HG02610 (cell line): ENCODE measurements around the gene LGALS12.
"Not testable (repeated sequence)": the region's sequence is repeated elsewhere in the genome, so short reads cannot be mapped to it uniquely, and the experiment has no call there.

ENCODE experiments used
- ATAC-seq: cut with Tn5 transposase; IDR thresholded peaks from one replicate; pipeline ENCODE4 v1.9.1; 2021; ENCODE audit warnings: mild to moderate bottlenecking, moderate library complexity; ENCODE audit not compliant: unreplicated experiment

LGALS12 gene

DNA sequence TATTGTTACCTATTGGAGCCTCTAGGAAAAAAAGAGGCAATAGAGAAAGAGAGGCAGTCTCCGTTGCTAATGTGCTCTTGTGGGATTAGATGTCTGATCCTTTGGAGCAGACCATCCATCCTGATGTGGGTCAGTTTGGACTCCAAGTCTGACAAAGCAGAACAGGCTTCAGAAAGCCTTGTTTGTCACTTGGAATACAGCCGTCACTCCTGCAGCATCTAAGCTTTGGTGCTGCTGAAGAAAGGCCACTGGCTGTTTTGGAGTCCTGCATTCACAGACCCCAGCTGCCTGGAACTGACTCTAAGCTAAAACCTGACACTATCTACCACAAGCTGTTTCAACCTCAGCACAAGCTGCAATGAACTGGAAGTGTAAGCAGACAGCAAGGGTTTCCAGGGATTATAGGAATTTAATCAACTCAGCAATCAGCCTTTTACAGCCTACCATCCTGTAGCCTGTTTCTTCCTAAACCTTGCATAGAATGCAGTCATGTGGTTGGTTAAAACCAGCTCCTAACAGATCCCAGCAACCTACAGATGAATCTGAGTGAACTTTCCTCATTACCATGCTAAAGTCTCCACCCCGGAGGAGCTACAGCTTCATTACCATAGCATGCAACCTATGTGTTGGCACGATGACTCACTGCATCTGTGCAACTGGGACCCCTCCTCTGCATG is 27.1 kb downstream of the LGALS12 start:
- no peak for ATAC-seq

DNA sequence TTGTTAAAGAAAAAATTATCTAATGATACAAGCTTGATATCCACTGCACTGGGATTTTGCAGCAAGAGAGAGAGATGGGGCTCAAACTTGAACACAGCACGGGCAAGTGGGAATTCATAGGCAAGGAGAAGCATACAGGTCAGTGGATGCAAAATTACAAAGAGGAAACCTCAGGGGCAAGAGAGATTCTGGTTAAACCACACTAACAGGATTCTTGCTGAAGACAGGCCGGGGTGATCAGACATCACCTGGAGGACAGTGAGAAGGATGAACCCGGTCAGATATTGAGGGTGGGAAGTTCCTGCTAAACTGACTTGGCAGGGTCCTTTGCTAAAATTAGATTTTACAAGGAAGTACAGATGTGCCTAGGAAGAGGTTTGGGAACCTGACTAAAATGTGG is 28.2 kb downstream of the LGALS12 start:
- no peak for ATAC-seq

DNA sequence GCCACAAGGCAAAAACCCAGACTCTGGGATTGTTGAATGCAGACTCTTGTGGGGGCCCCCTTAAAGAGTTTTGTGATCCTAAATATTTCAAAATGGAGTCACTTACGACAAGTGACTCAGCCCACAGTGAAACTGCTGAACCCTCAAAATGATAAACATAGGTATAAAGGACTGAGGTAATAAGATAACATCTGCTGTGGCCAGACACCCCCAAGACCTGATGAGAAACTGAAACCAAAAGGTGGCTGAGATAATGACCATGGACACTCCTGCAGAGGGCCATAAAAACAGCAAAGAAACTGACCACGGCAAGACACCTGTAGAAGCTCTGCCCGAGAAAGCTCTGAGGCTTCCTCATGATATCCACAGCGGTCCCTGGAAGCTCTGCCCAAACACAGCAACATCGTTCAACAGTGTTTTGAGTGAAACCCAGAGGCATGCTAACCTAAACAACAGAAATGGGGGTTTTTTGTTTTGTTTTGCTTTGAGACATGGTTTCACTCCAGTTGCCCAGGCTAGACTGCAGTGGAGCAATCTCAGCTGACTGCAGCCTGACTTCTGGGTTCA is 29.1 kb downstream of the LGALS12 start:
- ATAC-seq, result peak; percentile 45

DNA sequence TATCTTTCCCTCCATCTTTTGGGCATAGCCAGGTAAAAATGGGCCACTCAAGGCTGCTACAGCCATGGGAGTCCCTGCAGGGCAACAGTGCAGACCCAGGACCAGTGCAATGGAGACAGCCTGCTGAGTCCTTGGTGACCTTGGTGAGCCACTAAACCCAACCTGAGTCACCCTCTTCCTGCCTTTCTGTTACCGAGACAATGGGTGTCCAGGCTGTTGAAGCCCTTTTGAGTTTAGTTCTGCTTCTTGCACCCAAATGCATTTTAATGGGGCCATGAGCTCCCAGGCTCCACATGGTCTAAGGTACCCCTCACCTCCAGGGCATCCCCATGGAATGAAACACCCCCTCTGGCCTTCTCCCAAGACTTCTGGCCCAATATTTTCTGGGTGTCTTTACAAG is 29.9 kb downstream of the LGALS12 start:
- ATAC-seq, result no peak

DNA sequence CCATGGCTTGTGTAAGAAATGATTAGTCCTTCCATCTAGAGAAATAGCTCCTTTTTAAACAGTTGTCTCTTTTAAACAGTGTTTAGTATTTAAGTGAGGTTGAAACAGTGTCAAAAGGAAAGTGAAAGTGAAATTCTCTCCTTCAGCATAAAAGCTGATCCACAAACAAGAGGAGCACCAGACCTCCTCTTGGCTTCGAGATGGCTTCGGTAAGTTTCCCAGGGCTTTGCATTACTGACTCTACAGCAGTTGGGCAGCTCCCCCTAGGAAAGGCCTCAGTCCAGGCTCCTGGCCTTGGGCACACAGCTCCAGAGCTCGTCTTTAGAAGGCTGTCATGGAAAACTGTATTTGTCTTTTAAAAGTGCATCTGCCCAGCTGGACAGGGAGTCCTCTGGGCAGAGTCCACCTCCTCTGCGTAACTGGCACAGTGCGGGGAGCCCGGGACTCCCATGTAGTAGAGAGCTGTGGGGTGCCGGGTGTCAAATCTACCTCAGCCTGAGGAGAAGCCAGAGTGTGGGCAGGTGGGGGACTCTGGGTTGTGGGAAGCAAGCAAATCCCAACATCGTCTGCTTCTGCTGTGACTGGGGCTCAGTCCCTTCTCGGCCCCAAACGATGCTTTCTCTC is 30.9 kb downstream of the LGALS12 start, which contains the start of gene PLAAT4:
PLAAT4 (plus strand) TSS at position 140 of the 624 bp plus-strand sequence; CDS start at position 201, 61 bp downstream.
- ATAC-seq, result peak; percentile 37

DNA sequence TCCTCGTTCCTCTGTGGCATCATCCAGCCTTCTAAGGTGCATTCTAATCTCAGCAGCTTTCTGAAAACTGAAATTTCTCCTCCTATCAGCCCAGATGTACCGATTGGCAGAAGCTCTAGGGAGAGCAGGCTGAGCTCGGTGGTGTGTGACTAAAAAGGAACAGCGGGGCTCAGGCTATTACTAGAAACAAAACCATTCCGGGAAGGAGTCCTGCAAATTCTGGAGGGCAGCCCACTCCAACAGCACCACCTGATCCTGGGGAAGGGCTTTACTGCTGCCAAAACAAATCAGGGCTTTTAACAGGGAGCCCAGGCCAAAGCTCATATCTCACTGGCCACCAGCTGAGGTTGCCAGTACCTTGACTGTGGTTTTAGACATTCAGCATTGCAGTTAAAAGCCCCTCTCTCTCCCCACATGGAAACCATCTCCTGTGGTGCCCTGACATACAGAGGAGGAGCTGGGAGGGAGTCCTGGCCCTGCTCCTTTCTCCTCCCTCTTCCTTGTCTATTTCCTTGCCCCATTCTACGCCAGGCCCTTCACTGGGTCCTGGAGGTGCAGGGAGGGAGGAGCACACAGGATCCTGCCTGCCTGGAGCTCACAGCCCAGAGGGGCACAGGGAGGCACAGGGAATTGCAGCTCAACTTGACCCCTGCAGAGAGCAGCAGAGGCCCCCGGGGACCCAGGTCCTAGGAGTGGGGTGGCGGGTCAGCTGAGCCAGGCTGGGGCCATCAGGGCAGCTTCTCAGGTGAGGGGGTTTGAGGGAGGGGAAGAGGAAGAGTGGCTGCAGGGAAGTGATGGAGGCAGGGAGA is 31.6 kb downstream of the LGALS12 start:
- no peak for ATAC-seq

DNA sequence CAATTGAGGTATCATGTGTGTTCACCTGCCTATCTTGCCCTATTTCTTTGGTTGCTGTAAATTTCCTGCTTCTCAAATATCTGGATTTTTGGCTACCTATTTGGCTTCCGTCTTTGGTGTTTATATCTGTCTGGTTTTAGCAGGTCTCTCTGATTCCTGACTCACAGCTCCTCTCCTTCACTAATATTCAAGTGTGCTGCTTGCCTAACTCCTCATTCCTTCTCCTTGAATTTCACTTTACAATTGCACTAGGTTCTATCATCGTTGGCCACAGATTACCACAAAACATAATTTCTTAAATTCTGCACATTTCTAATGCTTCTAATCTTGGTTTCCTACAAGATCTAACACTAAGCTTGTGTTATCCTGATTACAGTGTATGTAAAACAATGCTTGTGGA is 36.6 kb downstream of the LGALS12 start:
- ATAC-seq, result not testable (repeated sequence)

DNA sequence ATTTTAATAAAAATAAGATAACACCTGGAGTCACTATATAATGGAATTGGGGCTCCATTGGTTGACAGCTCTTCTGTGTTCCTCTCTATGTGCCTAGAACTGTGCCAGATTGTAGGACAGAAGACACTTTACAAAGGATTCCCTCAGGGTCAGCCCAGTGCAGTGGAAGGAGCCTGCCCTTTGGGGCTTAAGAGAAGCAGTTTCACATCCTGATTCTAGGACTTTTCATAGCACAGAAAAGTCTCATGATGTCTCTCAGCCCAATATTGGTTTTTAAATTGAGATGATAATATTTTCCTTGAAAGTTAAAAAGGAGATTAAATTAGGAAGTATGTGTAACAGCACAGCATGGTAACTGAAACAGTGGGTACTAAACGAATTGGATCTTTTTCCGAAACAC is 37.8 kb downstream of the LGALS12 start:
- ATAC-seq, result no peak

DNA sequence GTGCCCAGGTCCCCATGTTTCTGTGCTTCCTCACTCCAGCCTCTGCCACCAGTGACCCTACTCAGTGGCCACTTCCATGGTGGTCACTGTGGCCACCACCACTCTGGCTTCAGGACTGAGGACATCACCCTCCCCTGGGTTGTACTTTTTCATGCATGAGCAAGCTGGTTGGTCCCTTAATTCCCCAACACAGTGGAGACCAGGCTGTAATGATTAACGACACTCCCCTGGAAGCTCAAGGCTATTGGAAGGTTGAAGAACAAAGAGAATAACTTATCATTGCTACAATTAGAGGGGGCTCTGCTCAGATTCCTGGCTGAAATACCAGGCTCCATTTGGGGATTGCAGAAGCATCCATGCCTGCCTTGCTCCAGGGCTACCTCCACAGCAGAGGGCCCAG is 41.2 kb downstream of the LGALS12 start:
- no peak for ATAC-seq

DNA sequence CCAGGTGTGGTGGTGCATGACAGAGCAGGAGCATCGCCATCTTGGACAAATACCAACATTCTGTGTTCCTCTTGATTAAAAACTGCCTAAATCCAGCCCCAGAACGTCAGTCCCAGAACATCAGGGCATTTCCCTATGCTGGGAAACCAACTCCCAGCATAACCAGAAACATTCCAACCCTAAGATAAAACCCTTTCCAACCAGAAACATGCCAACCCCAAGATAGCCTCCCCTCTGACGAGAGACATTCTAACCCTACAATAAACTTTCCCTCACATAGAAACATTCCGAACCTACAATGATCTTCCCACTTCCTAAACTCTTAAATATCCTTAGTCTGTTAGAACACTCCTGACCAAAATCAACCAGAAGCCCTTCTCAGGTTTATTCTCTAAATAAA is 42.3 kb downstream of the LGALS12 start:
- ATAC-seq, result no peak

DNA sequence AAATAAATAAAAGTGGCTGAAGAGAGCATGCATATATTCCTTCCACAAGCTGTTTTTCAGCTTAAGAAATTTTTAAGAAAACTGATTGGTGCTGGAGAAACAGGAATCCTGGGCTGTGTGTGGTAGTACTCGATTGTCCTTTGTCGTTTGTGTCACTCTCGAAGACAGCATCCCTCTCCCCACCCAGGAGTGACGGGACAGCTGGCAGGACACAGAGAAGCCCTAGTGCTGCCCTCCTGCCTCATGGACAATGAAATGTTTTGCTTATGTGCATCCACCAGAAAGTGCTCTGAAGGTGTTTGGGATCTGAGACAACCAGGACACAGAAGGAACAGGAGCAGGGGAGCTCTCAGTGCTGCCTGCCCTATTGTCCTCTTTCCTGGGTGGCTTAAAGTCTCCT is 43.5 kb downstream of the LGALS12 start:
- ATAC-seq, result no peak

DNA sequence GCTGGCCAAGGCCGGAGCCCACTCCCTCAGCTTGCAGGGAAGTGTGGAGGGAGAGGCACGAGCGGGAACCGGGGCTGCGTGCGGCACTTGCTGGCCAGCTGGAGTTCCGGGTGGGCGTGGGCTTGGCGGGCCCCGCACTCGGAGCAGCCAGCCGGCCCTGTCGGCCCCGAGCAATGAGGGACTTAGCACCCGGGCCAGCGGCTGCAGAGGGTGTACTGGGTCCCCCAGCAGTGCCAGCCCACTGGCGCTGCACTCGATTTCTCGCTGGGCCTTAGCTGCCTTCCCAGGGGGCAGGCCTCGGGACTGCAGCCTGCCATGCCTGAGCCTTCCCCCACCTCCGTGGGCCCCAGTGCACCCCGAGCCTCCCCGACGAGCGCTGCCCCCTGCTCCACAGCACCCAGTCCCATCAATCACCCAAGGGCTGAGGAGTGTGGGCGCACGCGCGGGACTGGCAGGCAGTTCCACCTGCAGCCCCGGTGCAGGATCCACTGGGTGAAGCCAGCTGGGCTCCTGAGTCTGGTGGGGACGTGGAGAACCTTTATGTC is 44.3 kb downstream of the LGALS12 start:
- ATAC-seq, result not testable (repeated sequence)

DNA sequence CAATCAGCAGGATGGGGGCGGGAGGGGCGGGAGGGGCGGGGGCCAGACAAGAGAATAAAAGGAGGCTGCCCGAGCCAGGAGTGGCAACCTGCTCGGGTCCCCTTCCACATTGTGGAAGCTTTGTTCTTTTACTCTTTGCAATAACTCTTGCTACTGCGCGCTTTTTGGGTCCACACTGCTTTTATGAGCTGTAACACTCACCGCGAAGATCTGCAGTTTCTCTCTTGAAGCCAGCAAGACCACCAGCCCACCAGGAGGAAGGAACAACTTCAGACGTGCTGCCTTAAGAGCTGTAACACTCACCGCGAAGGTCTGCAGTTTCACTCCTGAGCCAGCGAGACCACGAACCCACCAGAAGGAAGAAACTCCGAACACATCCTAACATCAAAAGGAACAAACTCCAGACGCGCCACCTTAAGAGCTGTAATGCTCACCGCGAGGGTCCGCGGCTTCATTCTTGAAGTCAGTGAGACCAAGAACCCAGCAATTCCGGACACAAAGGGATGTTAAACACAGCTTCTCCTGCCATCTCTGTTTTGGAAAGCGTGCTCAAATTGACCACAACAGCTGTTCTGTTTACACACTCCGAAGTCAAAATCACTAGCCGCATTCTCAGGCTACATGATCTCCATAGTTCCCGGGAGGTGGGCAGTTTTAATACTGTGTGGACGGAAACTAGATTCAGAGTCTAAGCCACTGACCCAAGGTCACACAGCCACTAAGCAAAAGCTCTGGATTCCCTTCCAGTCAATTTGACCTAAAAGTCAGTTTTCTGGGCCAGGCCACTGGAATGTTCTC is 45.4 kb downstream of the LGALS12 start:
- no peak for ATAC-seq

DNA sequence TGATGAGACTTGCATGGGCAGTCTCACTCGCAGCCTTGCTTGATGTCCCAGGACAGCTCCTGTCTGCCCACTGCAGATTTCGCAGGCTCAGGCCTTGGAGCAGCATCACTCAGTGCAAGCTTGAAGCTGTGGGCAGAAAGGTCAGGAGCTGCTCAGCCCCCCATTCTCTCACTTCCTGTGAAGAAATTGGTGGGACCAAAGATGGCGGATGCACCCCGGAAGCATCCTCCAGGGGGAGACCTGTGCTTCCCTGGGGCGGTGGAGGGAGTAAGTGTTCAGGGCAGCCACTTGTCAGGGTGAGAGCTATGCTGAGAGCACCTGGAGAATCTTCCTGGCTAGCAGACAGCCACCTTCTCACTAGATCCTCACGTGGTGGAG is 46.0 kb downstream of the LGALS12 start:
- no peak for ATAC-seq

DNA sequence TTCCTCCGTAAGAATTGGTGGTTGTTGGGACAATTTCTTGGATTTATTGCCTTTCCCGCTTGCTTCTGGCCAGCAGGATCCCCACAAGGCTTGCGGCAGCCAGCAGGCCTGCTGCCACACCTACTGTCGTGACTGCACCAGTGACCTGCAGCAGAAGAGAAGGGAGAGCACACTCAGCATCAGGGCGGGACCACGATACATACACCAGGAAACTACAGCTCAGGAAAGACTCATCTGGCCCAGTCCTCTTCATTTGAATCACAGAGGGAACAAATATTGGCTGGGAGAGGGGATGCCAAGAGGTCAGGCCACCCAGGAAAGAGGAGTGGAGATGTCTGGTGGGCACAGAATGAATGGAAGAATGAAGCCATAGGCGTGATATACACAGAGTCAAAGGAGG is 47.0 kb downstream of the LGALS12 start:
- no peak for ATAC-seq

DNA sequence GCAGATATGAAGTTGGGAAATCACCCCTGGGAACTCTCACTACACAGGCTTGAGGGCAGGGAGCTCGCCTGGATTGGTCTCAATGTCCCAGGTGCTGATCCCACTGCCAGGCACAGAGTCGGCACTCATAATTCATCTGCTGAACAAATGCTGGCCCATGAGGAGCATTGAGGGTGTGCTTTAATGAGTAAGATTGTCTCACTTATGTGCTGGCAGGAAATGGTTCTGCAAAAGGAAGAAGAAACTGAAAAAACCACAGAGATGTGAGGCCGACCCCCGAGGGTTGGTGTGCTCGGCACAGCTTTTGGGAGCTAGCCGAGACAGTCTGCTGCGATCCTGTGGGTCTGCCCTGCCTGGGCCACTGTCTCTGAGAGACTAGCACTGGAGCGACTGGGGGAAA is 47.9 kb downstream of the LGALS12 start:
- peak; percentile 69 for ATAC-seq

DNA sequence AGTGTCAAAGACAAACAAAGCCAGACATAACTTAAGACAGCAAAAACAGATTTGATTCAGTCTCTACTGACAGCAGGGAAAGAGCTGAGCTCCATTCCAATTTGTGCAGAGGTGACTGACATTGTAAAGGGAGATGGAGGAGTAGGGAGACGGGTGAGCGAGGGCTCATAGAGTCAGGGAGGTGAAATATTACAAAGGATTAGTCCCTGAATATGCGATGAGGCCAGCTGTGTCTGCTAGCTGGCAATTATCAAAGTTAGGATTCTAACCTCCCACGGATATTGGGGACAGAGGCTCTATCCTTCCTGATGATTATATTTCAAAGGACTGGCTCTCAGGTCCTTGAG is 49.0 kb downstream of the LGALS12 start:
- ATAC-seq, result no peak

DNA sequence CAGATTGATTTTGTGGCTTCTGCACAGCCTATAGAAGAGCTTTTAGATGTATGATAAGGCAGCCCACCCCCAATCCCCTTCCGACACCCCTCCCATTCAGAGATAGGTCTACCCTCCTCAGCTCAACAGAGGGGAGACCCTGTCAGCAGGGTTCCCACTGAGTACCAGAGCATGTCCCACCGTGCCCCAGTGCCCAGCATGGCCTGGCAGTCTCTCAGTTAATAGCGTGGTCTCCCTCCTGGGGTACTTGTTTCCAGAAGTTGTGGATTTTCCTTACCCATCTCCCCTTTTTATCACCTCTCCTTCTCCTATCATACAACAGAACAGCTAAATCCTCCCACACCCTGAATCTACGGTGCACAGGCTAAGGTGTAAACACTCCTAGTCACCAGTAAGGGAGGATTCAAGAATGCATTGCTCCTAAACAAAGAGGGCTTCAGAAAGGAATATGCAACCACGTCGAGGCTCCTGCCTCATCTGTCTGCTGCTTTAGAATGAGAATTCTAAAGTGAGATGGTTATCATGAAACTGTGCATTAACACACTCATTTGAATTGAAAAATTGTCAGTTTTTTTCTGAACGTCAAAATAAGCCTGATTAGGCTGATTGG is 50.6 kb downstream of the LGALS12 start:
- ATAC-seq, result no peak

DNA sequence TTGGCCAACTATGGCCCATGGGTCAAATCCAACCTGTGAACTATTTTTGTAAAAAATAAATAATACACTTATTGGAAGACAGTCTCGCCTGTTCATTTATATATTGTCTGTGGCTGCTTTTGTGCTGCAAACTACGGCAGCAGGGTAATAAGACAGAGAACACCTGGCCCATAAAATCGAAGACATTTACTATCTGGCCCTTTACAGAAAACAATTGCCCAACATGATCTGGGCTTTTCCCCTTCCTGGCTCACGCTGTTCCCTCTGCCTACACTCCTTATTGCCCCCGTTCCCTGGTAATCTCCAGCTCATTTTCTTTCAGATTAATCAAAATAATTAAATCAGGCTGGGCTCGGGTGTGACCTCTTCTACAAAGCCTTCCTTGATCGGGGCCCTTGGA is 51.7 kb downstream of the LGALS12 start:
- ATAC-seq, result no peak

DNA sequence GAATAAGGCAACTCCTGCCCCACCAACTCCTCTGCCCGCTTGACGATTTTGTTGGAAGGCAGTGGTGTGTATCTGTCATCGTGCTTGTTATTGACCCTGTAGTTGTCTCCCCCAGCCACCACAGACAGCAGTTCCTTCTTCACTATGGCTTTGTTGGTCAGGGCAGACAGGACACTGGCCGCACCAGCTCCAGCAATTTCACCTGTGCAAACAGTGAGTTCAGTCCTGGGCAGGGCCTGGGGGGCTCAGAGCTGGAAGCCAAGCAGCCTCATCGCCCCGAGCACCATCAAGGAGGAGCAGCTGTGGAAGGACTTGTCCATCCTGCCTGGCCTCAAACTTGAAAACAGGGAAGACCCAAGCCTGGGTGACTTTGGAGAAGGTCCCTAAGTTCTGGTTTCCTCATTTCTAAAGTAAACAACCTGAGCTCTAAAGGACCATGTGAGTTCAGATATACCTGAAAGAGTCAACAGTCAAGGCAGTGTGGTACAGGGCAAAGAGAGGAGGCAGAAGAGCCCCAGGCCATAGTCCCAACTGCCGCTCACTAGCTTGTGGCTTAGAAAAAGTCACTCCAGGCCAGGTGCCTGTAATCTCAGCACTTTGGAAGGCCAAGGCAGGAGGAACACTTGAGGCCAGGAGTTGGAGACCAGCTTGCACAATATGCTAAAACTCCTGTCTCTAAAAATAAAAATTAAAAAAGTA is 52.7 kb downstream of the LGALS12 start:
- ATAC-seq, result no peak
